ENCODE measurements around the gene SERINC5. TPM values are rescaled to one million over a fixed set of nuclear protein-coding genes. Genes with fewer than 3 reads are reported as not detected.

The SERINC5 gene
- total RNA-seq, 2 donors from 2014 or later, result 23.3 to 26.7 TPM

- Histone ChIP-seq H3K4me1 (no peaks in the 10 kb centered on the region), H3K36me3 (replicated peaks in 1 of 2; ENCODE audit: insufficient read depth in 1 of 2, low read depth in 2 of 2) (no peaks in the 10 kb centered on the region), H3K27me3 (no peaks in the 10 kb centered on the region), H3K4me3 (no peak overlapping the region), H3K27ac (no peak overlapping the region), H3K9me3 (no peaks in the 10 kb centered on the region)
- DNase-seq, result no peak
- WGBS, 2 donors, result 43 to 46% methylated on average over 3 of the region's 3 CpGs
- intact Hi-C loops (cut with DNase I), result loop anchor here (10.0 kb wide), 1 partner anchor 851 kb away; no protein-coding TSS in a partner anchor
- no peak for ATAC-seq
- TF ChIP-seq CTCF (IDR thresholded peaks at IDR 0.05) (no peak), POLR2A (IDR thresholded peaks at IDR 0.05) (no peak)
These were observed 90.4 kb downstream of the SERINC5 start for GRCh38 chr5:80165452-80165851.

- Histone ChIP-seq H3K4me1 (no peaks in the 10 kb centered on the region), H3K27me3 (no peaks in the 10 kb centered on the region), H3K4me3 (no peak overlapping the region), H3K9me3 (no peaks in the 10 kb centered on the region), H3K27ac (no peak overlapping the region), H3K36me3 (replicated peaks in 1 of 2; ENCODE audit: insufficient read depth in 1 of 2, low read depth in 2 of 2) (no peaks in the 10 kb centered on the region)
- intact Hi-C loops (cut with DNase I), result loop anchor here (10.0 kb wide), 1 partner anchor 846 kb away; no protein-coding TSS in a partner anchor
- ATAC-seq (no peak), DNase-seq (no peak)
- TF ChIP-seq CTCF (IDR thresholded peaks at IDR 0.05), result no peak
- no peak for TF ChIP-seq POLR2A (IDR thresholded peaks at IDR 0.05)
- 85 to 97% methylated on average over 1 of the region's 1 CpG for WGBS, 2 donors
These were observed 94.7 kb downstream of the SERINC5 start for GRCh38 chr5:80161165-80161564.

- intact Hi-C loops (cut with DNase I), result loop anchor here (10.0 kb wide), 1 partner anchor 845 kb away; no protein-coding TSS in a partner anchor
- Histone ChIP-seq H3K27ac (no peak overlapping the region), H3K27me3 (no peaks in the 10 kb centered on the region), H3K9me3 (no peaks in the 10 kb centered on the region), H3K4me1 (no peaks in the 10 kb centered on the region), H3K36me3 (replicated peaks in 1 of 2; ENCODE audit: insufficient read depth in 1 of 2, low read depth in 2 of 2) (no peaks in the 10 kb centered on the region), H3K4me3 (no peak overlapping the region)
- DNase-seq (no peak), ATAC-seq (no peak)
- no peak for TF ChIP-seq CTCF (IDR thresholded peaks at IDR 0.05)
- TF ChIP-seq POLR2A (IDR thresholded peaks at IDR 0.05), result no peak
- WGBS, 2 donors, result 93 to 95% methylated on average over 3 of the region's 3 CpGs
These were observed 95.6 kb downstream of the SERINC5 start for GRCh38 chr5:80160242-80160641.

- Histone ChIP-seq H3K4me1 (no peaks in the 10 kb centered on the region), H3K9me3 (no peaks in the 10 kb centered on the region), H3K36me3 (replicated peaks in 1 of 2; ENCODE audit: insufficient read depth in 1 of 2, low read depth in 2 of 2) (no peaks in the 10 kb centered on the region), H3K4me3 (no peak overlapping the region), H3K27ac (no peak overlapping the region), H3K27me3 (no peaks in the 10 kb centered on the region)
- TF ChIP-seq CTCF (IDR thresholded peaks at IDR 0.05), result no peak
- TF ChIP-seq POLR2A (IDR thresholded peaks at IDR 0.05), result no peak
- WGBS, 2 donors, result 85% methylated on average over 3 of the region's 3 CpGs
- no peak for DNase-seq
- intact Hi-C loops (cut with DNase I), result no loop called here
- no peak for ATAC-seq
These were observed 96.6 kb downstream of the SERINC5 start for GRCh38 chr5:80159133-80159815.

- no peaks in the 10 kb centered on the region for H3K27me3 ChIP-seq
- no peaks in the 10 kb centered on the region for H3K36me3 ChIP-seq (replicated peaks in 1 of 2; ENCODE audit: insufficient read depth in 1 of 2, low read depth in 2 of 2)
- ATAC-seq (no peak), DNase-seq (no peak)
- H3K4me3 ChIP-seq, result no peak overlapping the region
- TF ChIP-seq CTCF (IDR thresholded peaks at IDR 0.05), result no peak
- TF ChIP-seq POLR2A (IDR thresholded peaks at IDR 0.05), result no peak
- no peak overlapping the region for H3K27ac ChIP-seq
- intact Hi-C loops (cut with DNase I), result no loop called here
- no peaks in the 10 kb centered on the region for H3K9me3 ChIP-seq
- 71 to 74% methylated on average over 5 of the region's 5 CpGs for WGBS, 2 donors
- H3K4me1 ChIP-seq, result peaks cover 6% of the 10 kb centered on the region
These were observed 99.7 kb downstream of the SERINC5 start for GRCh38 chr5:80156156-80156555.

Measured in body of pancreas (tissue), 4 donors.